ENCODE data around the gene PTPRK.
A peak's percentile ranks its signal among the peaks of the same experiment; 100 is the strongest.

PTPRK gene

GRCh38 chr6:128521282-128521632 lies 858 bp upstream of the PTPRK start:
- H3K9me3 ChIP-seq: no peaks in the 10 kb centered on the region
- H3K27ac ChIP-seq: no peak overlapping the region
- peaks cover 0 to 9% of the 10 kb centered on the region in 2 experiments for H3K4me1 ChIP-seq (ENCODE audit: control insufficient read depth in 1 of 2, insufficient read depth in 1 of 2, low read depth in 1 of 2, low read length in 1 of 2)
- H3K27me3 ChIP-seq: peaks cover 74% of the 10 kb centered on the region
- no peaks in the 10 kb centered on the region for H3K36me3 ChIP-seq
- no peak overlapping the region for H3K4me3 ChIP-seq (ENCODE audit: low read depth in 1 of 2, low read length in 1 of 2)
- TF ChIP-seq, protein P1, sequence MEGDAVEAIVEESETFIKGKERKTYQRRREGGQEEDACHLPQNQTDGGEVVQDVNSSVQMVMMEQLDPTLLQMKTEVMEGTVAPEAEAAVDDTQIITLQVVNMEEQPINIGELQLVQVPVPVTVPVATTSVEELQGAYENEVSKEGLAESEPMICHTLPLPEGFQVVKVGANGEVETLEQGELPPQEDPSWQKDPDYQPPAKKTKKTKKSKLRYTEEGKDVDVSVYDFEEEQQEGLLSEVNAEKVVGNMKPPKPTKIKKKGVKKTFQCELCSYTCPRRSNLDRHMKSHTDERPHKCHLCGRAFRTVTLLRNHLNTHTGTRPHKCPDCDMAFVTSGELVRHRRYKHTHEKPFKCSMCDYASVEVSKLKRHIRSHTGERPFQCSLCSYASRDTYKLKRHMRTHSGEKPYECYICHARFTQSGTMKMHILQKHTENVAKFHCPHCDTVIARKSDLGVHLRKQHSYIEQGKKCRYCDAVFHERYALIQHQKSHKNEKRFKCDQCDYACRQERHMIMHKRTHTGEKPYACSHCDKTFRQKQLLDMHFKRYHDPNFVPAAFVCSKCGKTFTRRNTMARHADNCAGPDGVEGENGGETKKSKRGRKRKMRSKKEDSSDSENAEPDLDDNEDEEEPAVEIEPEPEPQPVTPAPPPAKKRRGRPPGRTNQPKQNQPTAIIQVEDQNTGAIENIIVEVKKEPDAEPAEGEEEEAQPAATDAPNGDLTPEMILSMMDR (IDR thresholded peaks at IDR 0.05): no peak

DNA sequence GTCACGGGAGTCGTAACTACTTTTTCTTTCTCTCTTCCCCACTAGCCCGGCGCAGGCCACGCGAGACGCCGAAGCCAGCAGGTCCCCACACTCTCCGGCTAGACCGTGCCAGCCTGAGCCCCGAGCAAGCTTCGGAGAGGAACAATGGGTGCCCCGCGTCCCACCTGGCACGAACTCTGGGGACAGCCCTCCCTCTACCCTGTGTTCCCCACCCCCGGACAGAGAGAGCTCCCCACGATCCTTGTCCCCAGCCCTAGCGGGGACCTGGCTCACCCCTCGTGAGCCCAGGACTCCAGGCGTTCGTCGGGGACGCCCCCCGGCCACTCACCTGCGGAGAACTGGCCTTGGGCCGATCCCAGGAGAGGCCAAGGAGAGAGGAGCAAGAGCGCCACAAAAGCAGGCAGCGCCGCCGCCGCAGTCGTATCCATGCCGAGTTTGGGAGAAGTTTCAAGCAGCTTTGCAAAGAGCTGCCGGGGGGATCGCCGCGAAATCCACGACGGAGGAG lies 416 bp downstream of the PTPRK start:
- Histone ChIP-seq H3K27me3 (peaks cover 82% of the 10 kb centered on the region), H3K4me1 (ENCODE audit: control insufficient read depth in 1 of 2, insufficient read depth in 1 of 2, low read depth in 1 of 2, low read length in 1 of 2) (peaks cover 0 to 9% of the 10 kb centered on the region in 2 experiments), H3K27ac (no peak overlapping the region), H3K4me3 (ENCODE audit: low read depth in 1 of 2, low read length in 1 of 2) (peak overlapping the region in 1 of 2 experiments; percentile 29), H3K36me3 (no peaks in the 10 kb centered on the region), H3K9me3 (no peaks in the 10 kb centered on the region)
- TF ChIP-seq, protein P1 (IDR thresholded peaks at IDR 0.05): no peak

- Histone ChIP-seq H3K27me3 (peaks cover 82% of the 10 kb centered on the region), H3K36me3 (no peaks in the 10 kb centered on the region), H3K27ac (no peak overlapping the region), H3K4me1 (ENCODE audit: control insufficient read depth in 1 of 2, insufficient read depth in 1 of 2, low read depth in 1 of 2, low read length in 1 of 2) (peaks cover 0 to 9% of the 10 kb centered on the region in 2 experiments), H3K9me3 (no peaks in the 10 kb centered on the region), H3K4me3 (ENCODE audit: low read depth in 1 of 2, low read length in 1 of 2) (peak overlapping the region in 1 of 2 experiments; percentile 29)
- TF ChIP-seq, protein P1 (IDR thresholded peaks at IDR 0.05): no peak
Measured at GRCh38 chr6:128519132-128519930, 1.1 kb downstream of the PTPRK start.

DNA sequence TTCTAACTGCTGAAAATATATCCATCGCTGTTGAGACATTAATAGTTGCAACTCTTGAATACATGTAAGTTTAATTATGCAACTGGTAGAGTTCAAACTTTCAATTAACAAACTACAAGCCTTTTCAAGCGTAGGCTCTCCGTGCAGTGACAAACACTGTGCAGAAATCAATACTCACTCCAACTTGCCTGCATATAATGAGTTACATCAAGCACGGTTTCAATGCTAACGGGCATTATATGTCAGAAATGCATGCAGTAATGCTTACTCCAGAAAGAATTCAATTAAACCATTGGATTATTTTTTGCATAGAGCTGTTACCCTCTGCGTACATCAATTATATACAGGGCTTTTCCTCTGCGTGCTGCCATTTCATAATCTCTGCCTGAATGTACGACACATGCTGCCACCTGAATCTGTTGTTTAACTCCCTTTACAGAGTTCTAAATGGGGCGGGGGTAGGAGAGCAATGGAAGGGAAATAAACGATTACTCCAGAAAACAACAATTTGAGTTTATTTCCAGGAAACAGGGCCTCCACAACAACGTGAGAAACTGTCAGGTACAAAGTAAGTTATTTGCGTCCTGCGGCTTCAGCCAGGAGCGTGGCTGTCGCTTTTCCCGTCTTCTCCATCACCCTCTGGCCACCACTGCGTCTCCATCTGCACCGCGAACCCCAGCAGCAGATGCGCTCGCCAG lies 1.8 kb downstream of the PTPRK start:
- no peak overlapping the region for H3K4me3 ChIP-seq (ENCODE audit: low read depth in 1 of 2, low read length in 1 of 2)
- no peak overlapping the region for H3K27ac ChIP-seq
- peaks cover 81% of the 10 kb centered on the region for H3K27me3 ChIP-seq
- no peaks in the 10 kb centered on the region for H3K9me3 ChIP-seq
- TF ChIP-seq, protein P1 (IDR thresholded peaks at IDR 0.05): no peak
- H3K4me1 ChIP-seq (ENCODE audit: control insufficient read depth in 1 of 2, insufficient read depth in 1 of 2, low read depth in 1 of 2, low read length in 1 of 2): peaks cover 0 to 9% of the 10 kb centered on the region in 2 experiments
- H3K36me3 ChIP-seq: no peaks in the 10 kb centered on the region

DNA sequence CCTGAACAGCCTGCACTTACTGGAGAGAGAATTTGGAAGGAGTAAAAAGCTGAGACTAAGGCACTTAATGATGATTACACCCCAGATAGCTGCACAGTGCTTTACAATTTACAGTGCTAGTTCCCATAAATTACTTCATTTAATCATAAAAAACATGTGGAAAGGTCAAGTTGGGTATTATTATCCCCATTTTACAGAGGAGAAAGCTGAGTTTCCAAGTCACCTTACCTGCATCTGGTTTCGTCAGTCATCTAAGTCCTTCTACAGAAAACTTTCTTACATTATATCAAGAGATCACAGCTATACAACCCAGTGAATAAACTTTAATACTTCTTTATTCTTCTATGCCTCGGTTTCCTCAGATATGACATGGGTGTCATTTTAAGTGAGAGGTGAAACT lies 3.3 kb downstream of the PTPRK start:
- peaks cover 66% of the 10 kb centered on the region for H3K27me3 ChIP-seq
- H3K4me3 ChIP-seq (ENCODE audit: low read depth in 1 of 2, low read length in 1 of 2): no peak overlapping the region
- no peak overlapping the region for H3K27ac ChIP-seq
- peaks cover 0 to 9% of the 10 kb centered on the region in 2 experiments for H3K4me1 ChIP-seq (ENCODE audit: control insufficient read depth in 1 of 2, insufficient read depth in 1 of 2, low read depth in 1 of 2, low read length in 1 of 2)
- TF ChIP-seq, protein P1 (IDR thresholded peaks at IDR 0.05): no peak
- H3K9me3 ChIP-seq: no peaks in the 10 kb centered on the region
- no peaks in the 10 kb centered on the region for H3K36me3 ChIP-seq

Measured in neutrophil (primary cell).